ENCODE measurements around the gene XPO6. TPM values are rescaled to one million over a fixed set of nuclear protein-coding genes. Genes with fewer than 3 reads are reported as not detected.

XPO6 gene
- total RNA-seq, 1 experiment from 2014 or later = 106 TPM

DNA sequence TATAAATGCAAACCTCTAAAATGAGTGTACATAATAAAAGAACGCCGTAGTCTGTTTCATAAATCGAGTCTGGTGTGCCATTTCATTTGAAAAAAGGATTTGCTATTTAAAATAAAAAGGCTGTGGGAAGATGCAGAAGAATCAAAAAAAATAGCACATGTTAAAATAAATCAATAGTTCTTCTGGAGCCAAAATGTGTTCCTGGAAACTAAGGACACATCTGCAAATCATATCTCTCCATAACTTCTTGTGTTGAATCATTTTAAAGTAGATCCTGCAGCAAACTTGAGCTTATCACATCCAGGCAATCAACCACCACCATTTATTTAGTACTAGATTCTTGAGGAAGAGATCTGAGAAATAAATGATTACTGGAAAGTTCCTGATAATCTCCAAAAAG lies 29.0 kb downstream of the XPO6 start:
- no peak overlapping the region for H3K27ac ChIP-seq (ENCODE audit: low read length)
- TF ChIP-seq EZH2phosphoT487 (IDR thresholded peaks at IDR 0.05; ENCODE audit: borderline replicate concordance, low read length) = no peak
- TF ChIP-seq, protein P1, sequence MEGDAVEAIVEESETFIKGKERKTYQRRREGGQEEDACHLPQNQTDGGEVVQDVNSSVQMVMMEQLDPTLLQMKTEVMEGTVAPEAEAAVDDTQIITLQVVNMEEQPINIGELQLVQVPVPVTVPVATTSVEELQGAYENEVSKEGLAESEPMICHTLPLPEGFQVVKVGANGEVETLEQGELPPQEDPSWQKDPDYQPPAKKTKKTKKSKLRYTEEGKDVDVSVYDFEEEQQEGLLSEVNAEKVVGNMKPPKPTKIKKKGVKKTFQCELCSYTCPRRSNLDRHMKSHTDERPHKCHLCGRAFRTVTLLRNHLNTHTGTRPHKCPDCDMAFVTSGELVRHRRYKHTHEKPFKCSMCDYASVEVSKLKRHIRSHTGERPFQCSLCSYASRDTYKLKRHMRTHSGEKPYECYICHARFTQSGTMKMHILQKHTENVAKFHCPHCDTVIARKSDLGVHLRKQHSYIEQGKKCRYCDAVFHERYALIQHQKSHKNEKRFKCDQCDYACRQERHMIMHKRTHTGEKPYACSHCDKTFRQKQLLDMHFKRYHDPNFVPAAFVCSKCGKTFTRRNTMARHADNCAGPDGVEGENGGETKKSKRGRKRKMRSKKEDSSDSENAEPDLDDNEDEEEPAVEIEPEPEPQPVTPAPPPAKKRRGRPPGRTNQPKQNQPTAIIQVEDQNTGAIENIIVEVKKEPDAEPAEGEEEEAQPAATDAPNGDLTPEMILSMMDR (conservative IDR thresholded peaks at IDR 0.05; ENCODE audit: low read depth, low read length) = no peak
- TF ChIP-seq EZH2 (IDR thresholded peaks at IDR 0.05; ENCODE audit: low read length, unreplicated experiment) = no peak
- DNase-seq (no peak), ATAC-seq (no peak)
- no peak overlapping the region for H3K4me3 ChIP-seq (ENCODE audit: low read length)
- no peaks in the 10 kb centered on the region for H3F3A ChIP-seq (ENCODE audit: low read length, unreplicated experiment)
- H3K79me2 ChIP-seq (ENCODE audit: low read length) = peaks cover 99% of the 10 kb centered on the region
- no peak overlapping the region for H3K9ac ChIP-seq (ENCODE audit: low read length)
- H3K36me3 ChIP-seq (ENCODE audit: low read depth, low read length) = peaks cover 16% of the 10 kb centered on the region
- POLR2A ChIA-PET (ENCODE audit: unreplicated experiment) = no interaction called here
- BruUV-seq (replicated peaks) = no TSS peak
- H3K9me3 ChIP-seq (ENCODE audit: low read length) = no peaks in the 10 kb centered on the region
- peaks cover 30% of the 10 kb centered on the region for H4K20me1 ChIP-seq (ENCODE audit: low read length)
- peaks cover 12% of the 10 kb centered on the region for H3K4me1 ChIP-seq (ENCODE audit: insufficient read depth, low read length)
- H3K27me3 ChIP-seq (ENCODE audit: low read length) = no peaks in the 10 kb centered on the region
- H2AFZ ChIP-seq (ENCODE audit: low read length) = no peak overlapping the region
- no peak overlapping the region for H3K4me2 ChIP-seq (ENCODE audit: low read length)
- CTCF ChIA-PET = no interaction called here
- H3K9me2 ChIP-seq (replicated peaks; ENCODE audit: low read length) = no peaks in the 10 kb centered on the region
- intact Hi-C loops (cut with micrococcal nuclease) = no loop called here

DNA sequence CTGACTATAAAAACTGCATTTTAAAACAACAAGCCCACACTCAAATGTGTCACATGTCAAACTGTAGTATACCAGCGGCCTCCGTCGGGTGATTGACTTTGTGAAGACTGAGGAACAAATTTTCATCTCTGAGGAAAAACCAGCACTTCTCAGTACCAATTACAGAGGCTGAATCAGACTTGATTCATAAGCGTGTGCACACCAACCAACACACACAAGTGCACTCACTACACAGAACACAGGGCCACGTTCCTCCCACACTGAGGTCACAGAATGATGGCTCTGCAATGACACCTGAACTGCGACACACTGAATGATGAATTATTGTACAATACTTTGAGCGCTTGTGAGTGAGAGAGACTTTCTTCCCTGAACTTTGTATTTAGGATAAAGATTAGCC lies 29.6 kb downstream of the XPO6 start:
- Histone ChIP-seq H3K27me3 (ENCODE audit: low read length) (no peaks in the 10 kb centered on the region), H3K9ac (ENCODE audit: low read length) (no peak overlapping the region), H3K4me3 (ENCODE audit: low read length) (no peak overlapping the region), H3K27ac (ENCODE audit: low read length) (no peak overlapping the region), H4K20me1 (ENCODE audit: low read length) (peaks cover 26% of the 10 kb centered on the region), H3F3A (ENCODE audit: low read length, unreplicated experiment) (no peaks in the 10 kb centered on the region), H3K4me1 (ENCODE audit: insufficient read depth, low read length) (peaks cover 12% of the 10 kb centered on the region), H3K4me2 (ENCODE audit: low read length) (no peak overlapping the region), H2AFZ (ENCODE audit: low read length) (no peak overlapping the region), H3K9me2 (replicated peaks; ENCODE audit: low read length) (no peaks in the 10 kb centered on the region), H3K36me3 (ENCODE audit: low read depth, low read length) (peaks cover 16% of the 10 kb centered on the region), H3K79me2 (ENCODE audit: low read length) (peaks cover 99% of the 10 kb centered on the region), H3K9me3 (ENCODE audit: low read length) (no peaks in the 10 kb centered on the region)
- TF ChIP-seq, protein P1 (conservative IDR thresholded peaks at IDR 0.05; ENCODE audit: low read depth, low read length) = no peak
- TF ChIP-seq EZH2 (IDR thresholded peaks at IDR 0.05; ENCODE audit: low read length, unreplicated experiment) (no peak), EZH2phosphoT487 (IDR thresholded peaks at IDR 0.05; ENCODE audit: borderline replicate concordance, low read length) (no peak)
- no TSS peak for BruUV-seq (replicated peaks)
- DNase-seq = no peak
- CTCF ChIA-PET = no interaction called here
- intact Hi-C loops (cut with micrococcal nuclease) = no loop called here
- POLR2A ChIA-PET (ENCODE audit: unreplicated experiment) = no interaction called here
- ATAC-seq = no peak

DNA sequence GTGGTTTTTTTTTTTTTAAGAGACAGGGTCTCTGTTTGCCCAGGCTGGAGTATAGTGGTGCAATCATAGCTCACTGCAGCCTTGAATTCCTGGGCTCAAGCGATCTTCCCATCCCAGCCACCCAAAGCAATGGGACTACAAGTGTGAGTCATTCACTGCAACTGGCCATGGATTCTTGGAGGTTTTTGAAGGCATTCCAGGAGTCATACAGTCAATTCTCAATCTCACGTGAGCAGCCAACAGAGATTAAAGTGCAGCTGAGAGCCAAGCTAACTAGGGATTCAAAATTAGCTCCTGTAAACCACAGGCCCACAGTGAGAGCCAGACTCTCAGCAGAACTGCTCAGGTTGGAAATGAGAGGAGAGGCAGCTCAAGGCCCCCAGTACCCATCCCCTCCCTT lies 30.2 kb downstream of the XPO6 start:
- Histone ChIP-seq H3K4me2 (ENCODE audit: low read length) (peak overlapping the region; percentile 15; the same call in 1 of the 2 replicates), H3K27ac (ENCODE audit: low read length) (no peak overlapping the region), H3K27me3 (ENCODE audit: low read length) (no peaks in the 10 kb centered on the region), H4K20me1 (ENCODE audit: low read length) (peaks cover 29% of the 10 kb centered on the region), H3K4me3 (ENCODE audit: low read length) (no peak overlapping the region), H3K9me2 (replicated peaks; ENCODE audit: low read length) (no peaks in the 10 kb centered on the region), H3K9ac (ENCODE audit: low read length) (no peak overlapping the region), H2AFZ (ENCODE audit: low read length) (no peak overlapping the region), H3F3A (ENCODE audit: low read length, unreplicated experiment) (no peaks in the 10 kb centered on the region), H3K79me2 (ENCODE audit: low read length) (peaks cover 96% of the 10 kb centered on the region), H3K36me3 (ENCODE audit: low read depth, low read length) (peaks cover 14% of the 10 kb centered on the region), H3K9me3 (ENCODE audit: low read length) (no peaks in the 10 kb centered on the region), H3K4me1 (ENCODE audit: insufficient read depth, low read length) (peaks cover 12% of the 10 kb centered on the region)
- peak; percentile 61 for DNase-seq
- TF ChIP-seq EZH2phosphoT487 (IDR thresholded peaks at IDR 0.05; ENCODE audit: borderline replicate concordance, low read length) (no peak), EZH2 (IDR thresholded peaks at IDR 0.05; ENCODE audit: low read length, unreplicated experiment) (no peak)
- TF ChIP-seq, protein P1 (conservative IDR thresholded peaks at IDR 0.05; ENCODE audit: low read depth, low read length) = no peak
- BruUV-seq (replicated peaks) = no TSS peak
- intact Hi-C loops (cut with micrococcal nuclease) = no loop called here
- POLR2A ChIA-PET (ENCODE audit: unreplicated experiment) = interaction anchor here (0.6 kb wide), 1 partner anchor 12 kb away, joined by 6 read pairs; no protein-coding TSS in a partner anchor
- CTCF ChIA-PET = no interaction called here
- peak; percentile 48 for ATAC-seq

Data from PC-3 (cell line).